ENCODE measurements around the gene ACR.

GRCh38 chr22:50708474-50708873, 29.5 kb upstream of the ACR start:
- TF ChIP-seq CTCF (IDR thresholded peaks at IDR 0.05) = no peak
- no peak for TF ChIP-seq POLR2AphosphoS5 (IDR thresholded peaks at IDR 0.05)
- TF ChIP-seq POLR2A (IDR thresholded peaks at IDR 0.05) = no peak
